Measurements from ENCODE around the gene C2orf68. TPM values are rescaled to one million over a fixed set of nuclear protein-coding genes. Genes with fewer than 3 reads are reported as not detected.

The C2orf68 gene
- polyA plus RNA-seq, 1 donor = 44.1 TPM

GRCh38 chr2:85584354-85584856 is 27.5 kb downstream of the C2orf68 start, which contains the start of gene VAMP5:
TSS of gene VAMP5 (plus strand) at chr2:85584431. CDS start at chr2:85584491, 60 bp downstream.
- DNase-seq = peak; percentile 75 to 88
- Histone ChIP-seq H3K27ac (ENCODE audit: low read length) (peak within 1 kb of the TSS; percentile 99), H3K4me1 (ENCODE audit: control insufficient read depth, insufficient read depth, low read length) (peaks cover 26% of the 10 kb centered on the region), H3K4me3 (ENCODE audit: low read length) (peak within 1 kb of the TSS; percentile 48), H3K36me3 (ENCODE audit: control insufficient read depth, insufficient read depth, low read length) (peaks cover 13% of the 10 kb centered on the region), H3K9me3 (ENCODE audit: control insufficient read depth, low read depth, low read length) (no peaks in the 10 kb centered on the region), H3K27me3 (ENCODE audit: control insufficient read depth, insufficient read depth, low read length) (no peaks in the 10 kb centered on the region)
- no CpG with 5 or more reads among the region's 52 CpGs for WGBS (ENCODE audit: insufficient coverage, low lambda C conversion rate)

GRCh38 chr2:85583667-85584353 is 28.1 kb downstream of the C2orf68 start:
- H3K27ac ChIP-seq (ENCODE audit: low read length) = peak overlapping the region; percentile 79
- H3K36me3 ChIP-seq (ENCODE audit: control insufficient read depth, insufficient read depth, low read length) = peaks cover 13% of the 10 kb centered on the region
- H3K27me3 ChIP-seq (ENCODE audit: control insufficient read depth, insufficient read depth, low read length) = no peaks in the 10 kb centered on the region
- no peaks in the 10 kb centered on the region for H3K9me3 ChIP-seq (ENCODE audit: control insufficient read depth, low read depth, low read length)
- peaks cover 32% of the 10 kb centered on the region for H3K4me1 ChIP-seq (ENCODE audit: control insufficient read depth, insufficient read depth, low read length)
- H3K4me3 ChIP-seq (ENCODE audit: low read length) = peak overlapping the region; percentile 39
- DNase-seq = peak in 1 of 2 donors; percentile 62
- WGBS (ENCODE audit: insufficient coverage, low lambda C conversion rate) = no CpG with 5 or more reads among the region's 16 CpGs

GRCh38 chr2:85582492-85582891 is 29.4 kb downstream of the C2orf68 start:
- H3K9me3 ChIP-seq (ENCODE audit: control insufficient read depth, low read depth, low read length) = no peaks in the 10 kb centered on the region
- no peaks in the 10 kb centered on the region for H3K27me3 ChIP-seq (ENCODE audit: control insufficient read depth, insufficient read depth, low read length)
- WGBS (ENCODE audit: insufficient coverage, low lambda C conversion rate) = no CpG with 5 or more reads among the region's 1 CpG
- peaks cover 38% of the 10 kb centered on the region for H3K4me1 ChIP-seq (ENCODE audit: control insufficient read depth, insufficient read depth, low read length)
- no peak overlapping the region for H3K4me3 ChIP-seq (ENCODE audit: low read length)
- H3K36me3 ChIP-seq (ENCODE audit: control insufficient read depth, insufficient read depth, low read length) = peaks cover 13% of the 10 kb centered on the region
- DNase-seq = no peak
- no peak overlapping the region for H3K27ac ChIP-seq (ENCODE audit: low read length)

GRCh38 chr2:85580206-85580605 is 31.7 kb downstream of the C2orf68 start:
- Histone ChIP-seq H3K27ac (ENCODE audit: low read length) (no peak overlapping the region), H3K36me3 (ENCODE audit: control insufficient read depth, insufficient read depth, low read length) (peaks cover 13% of the 10 kb centered on the region), H3K27me3 (ENCODE audit: control insufficient read depth, insufficient read depth, low read length) (no peaks in the 10 kb centered on the region), H3K4me3 (ENCODE audit: low read length) (no peak overlapping the region), H3K9me3 (ENCODE audit: control insufficient read depth, low read depth, low read length) (no peaks in the 10 kb centered on the region), H3K4me1 (ENCODE audit: control insufficient read depth, insufficient read depth, low read length) (peaks cover 40% of the 10 kb centered on the region)
- no peak for DNase-seq
- WGBS (ENCODE audit: insufficient coverage, low lambda C conversion rate) = no CpG with 5 or more reads among the region's 3 CpGs

- Histone ChIP-seq H3K9me3 (ENCODE audit: control insufficient read depth, low read depth, low read length) (no peaks in the 10 kb centered on the region), H3K4me1 (ENCODE audit: control insufficient read depth, insufficient read depth, low read length) (peaks cover 32% of the 10 kb centered on the region), H3K4me3 (ENCODE audit: low read length) (no peak overlapping the region), H3K36me3 (ENCODE audit: control insufficient read depth, insufficient read depth, low read length) (peaks cover 13% of the 10 kb centered on the region), H3K27ac (ENCODE audit: low read length) (no peak overlapping the region), H3K27me3 (ENCODE audit: control insufficient read depth, insufficient read depth, low read length) (no peaks in the 10 kb centered on the region)
- no peak for DNase-seq
- no CpG with 5 or more reads among the region's 6 CpGs for WGBS (ENCODE audit: insufficient coverage, low lambda C conversion rate)
Observed at GRCh38 chr2:85579266-85579935, 32.5 kb downstream of the C2orf68 start.

- Histone ChIP-seq H3K9me3 (ENCODE audit: control insufficient read depth, low read depth, low read length) (no peaks in the 10 kb centered on the region), H3K4me1 (ENCODE audit: control insufficient read depth, insufficient read depth, low read length) (peaks cover 27% of the 10 kb centered on the region), H3K36me3 (ENCODE audit: control insufficient read depth, insufficient read depth, low read length) (peaks cover 13% of the 10 kb centered on the region), H3K27ac (ENCODE audit: low read length) (peak overlapping the region; percentile 84), H3K4me3 (ENCODE audit: low read length) (peak overlapping the region; percentile 63), H3K27me3 (ENCODE audit: control insufficient read depth, insufficient read depth, low read length) (no peaks in the 10 kb centered on the region)
- WGBS (ENCODE audit: insufficient coverage, low lambda C conversion rate) = no CpG with 5 or more reads among the region's 19 CpGs
- peak in 1 of 2 donors; percentile 41 for DNase-seq
Observed at GRCh38 chr2:85578243-85579180, 33.4 kb downstream of the C2orf68 start.

GRCh38 chr2:85577386-85578242 is 34.3 kb downstream of the C2orf68 start, which contains the start of gene VAMP8:
TSS of gene VAMP8 (plus strand) at chr2:85577586. CDS start at chr2:85577647, 61 bp downstream.
- Histone ChIP-seq H3K4me1 (ENCODE audit: control insufficient read depth, insufficient read depth, low read length) (peaks cover 27% of the 10 kb centered on the region), H3K27ac (ENCODE audit: low read length) (peak within 1 kb of the TSS; percentile 84), H3K27me3 (ENCODE audit: control insufficient read depth, insufficient read depth, low read length) (no peaks in the 10 kb centered on the region), H3K4me3 (ENCODE audit: low read length) (peak within 1 kb of the TSS; percentile 63), H3K9me3 (ENCODE audit: control insufficient read depth, low read depth, low read length) (no peaks in the 10 kb centered on the region), H3K36me3 (ENCODE audit: control insufficient read depth, insufficient read depth, low read length) (peaks cover 13% of the 10 kb centered on the region)
- DNase-seq = peak; percentile 80 to 91
- no CpG with 5 or more reads among the region's 19 CpGs for WGBS (ENCODE audit: insufficient coverage, low lambda C conversion rate)

- 20% methylated on average over 1 of the region's 3 CpGs for WGBS (ENCODE audit: insufficient coverage, low lambda C conversion rate)
- Histone ChIP-seq H3K4me1 (ENCODE audit: control insufficient read depth, insufficient read depth, low read length) (peaks cover 27% of the 10 kb centered on the region), H3K27ac (ENCODE audit: low read length) (peak overlapping the region; percentile 84), H3K4me3 (ENCODE audit: low read length) (no peak overlapping the region), H3K27me3 (ENCODE audit: control insufficient read depth, insufficient read depth, low read length) (peaks cover 4% of the 10 kb centered on the region), H3K9me3 (ENCODE audit: control insufficient read depth, low read depth, low read length) (no peaks in the 10 kb centered on the region), H3K36me3 (ENCODE audit: control insufficient read depth, insufficient read depth, low read length) (peaks cover 7% of the 10 kb centered on the region)
- no peak for DNase-seq
Observed at GRCh38 chr2:85577063-85577385, 34.8 kb downstream of the C2orf68 start.

- peaks cover 27% of the 10 kb centered on the region for H3K4me1 ChIP-seq (ENCODE audit: control insufficient read depth, insufficient read depth, low read length)
- H3K9me3 ChIP-seq (ENCODE audit: control insufficient read depth, low read depth, low read length) = no peaks in the 10 kb centered on the region
- no peak overlapping the region for H3K4me3 ChIP-seq (ENCODE audit: low read length)
- H3K27ac ChIP-seq (ENCODE audit: low read length) = no peak overlapping the region
- H3K27me3 ChIP-seq (ENCODE audit: control insufficient read depth, insufficient read depth, low read length) = peaks cover 4% of the 10 kb centered on the region
- no peak for DNase-seq
- no peaks in the 10 kb centered on the region for H3K36me3 ChIP-seq (ENCODE audit: control insufficient read depth, insufficient read depth, low read length)
- 97% methylated on average over 3 of the region's 8 CpGs for WGBS (ENCODE audit: insufficient coverage, low lambda C conversion rate)
Observed at GRCh38 chr2:85575739-85576138, 36.1 kb downstream of the C2orf68 start.

Measured in large intestine (tissue), 3 donors.